Measurements from ENCODE around the gene CCDC12.

GRCh38 chr3:46908294-46908985 is 68.1 kb downstream of the CCDC12 start:
- TF ChIP-seq CTCF (IDR thresholded peaks at IDR 0.05), result no peak
- no peak for TF ChIP-seq EZH2 (IDR thresholded peaks at IDR 0.05; ENCODE audit: borderline replicate concordance, insufficient read depth, low read depth, low read length, poor library complexity, severe bottlenecking)

Measured in B cell (primary cell).